Measurements from ENCODE around the gene RAB1A.

DNA sequence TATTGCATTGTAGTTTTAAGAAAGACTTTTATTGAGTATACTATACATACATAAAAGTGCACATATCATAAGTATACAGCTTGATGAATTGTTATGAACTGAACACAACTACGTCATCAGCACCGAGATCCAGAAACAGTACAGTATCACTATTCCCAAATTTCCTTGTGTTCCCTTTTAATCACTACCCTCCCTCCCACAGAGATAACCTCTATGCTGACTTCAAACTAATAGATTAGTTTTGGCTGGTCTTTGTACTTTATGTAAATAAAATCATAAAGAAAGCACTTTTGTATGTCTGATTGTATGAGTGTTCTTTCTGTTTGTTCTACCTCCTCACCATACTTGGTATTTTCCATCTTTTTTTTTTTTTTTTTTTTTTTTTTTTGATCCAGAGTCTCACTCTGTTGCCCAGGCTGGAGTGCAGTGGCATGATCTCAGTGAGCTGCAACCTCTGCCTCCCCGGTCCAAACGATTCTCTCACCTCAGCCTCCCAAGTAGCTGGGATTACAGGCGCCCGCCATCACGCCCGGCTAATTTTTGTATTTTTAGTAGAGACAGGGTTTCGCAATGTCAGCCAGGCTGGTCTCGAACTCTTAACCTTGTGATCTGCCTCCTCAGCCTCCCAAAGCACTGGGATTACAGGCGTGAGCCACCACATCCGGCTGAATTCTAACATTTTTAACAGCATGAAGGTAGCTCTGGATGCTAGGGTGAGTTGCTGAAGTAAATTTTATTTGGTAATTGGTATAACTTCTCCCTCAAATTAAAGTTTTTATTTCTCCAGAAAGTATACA, 43.3 kb upstream of the RAB1A start:
- TF ChIP-seq EZH2 (IDR thresholded peaks at IDR 0.05; ENCODE audit: borderline replicate concordance, low read depth, low read length, poor library complexity, severe bottlenecking), result no peak
- no peak for TF ChIP-seq CTCF (conservative IDR thresholded peaks at IDR 0.05; ENCODE audit: low read depth, low read length)

All from A673 (cell line).